SHP77 (cell line): Measurements from ENCODE around the gene ATP6V1B1.
A peak's percentile ranks its signal among the peaks of the same experiment; 100 is the strongest.

Source experiments
- DNase-seq, 2 experiments: peaks; one replicate each; lab custom pipeline; 2025; lab: John Stamatoyannopoulos, UW

Gene ATP6V1B1

GRCh38 chr2:70966681-70967080, 31.0 kb downstream of the ATP6V1B1 start:
- DNase-seq: no peak

- DNase-seq: no peak
Measured at GRCh38 chr2:70967189-70967588, 31.5 kb downstream of the ATP6V1B1 start.

- no peak for DNase-seq
Measured at GRCh38 chr2:70974592-70974991, 38.9 kb downstream of the ATP6V1B1 start.

GRCh38 chr2:70975237-70975636, 39.5 kb downstream of the ATP6V1B1 start:
- DNase-seq: no peak

- DNase-seq: no peak
Measured at GRCh38 chr2:70977605-70978205, 42.0 kb downstream of the ATP6V1B1 start.

- peak in 1 of 2 experiments; percentile 28 for DNase-seq
Measured at GRCh38 chr2:70978341-70979179, 42.9 kb downstream of the ATP6V1B1 start, which contains the start of gene ANKRD53. ANKRD53 (plus strand) TSS chr2:70978630; CDS start chr2:70978646, 16 bp downstream.

- DNase-seq: no peak
Measured at GRCh38 chr2:70979180-70979488, 43.4 kb downstream of the ATP6V1B1 start.

- no peak for DNase-seq
Measured at GRCh38 chr2:70979626-70980025, 43.9 kb downstream of the ATP6V1B1 start.

- DNase-seq: no peak
Measured at GRCh38 chr2:70981421-70981820, 45.7 kb downstream of the ATP6V1B1 start.

- DNase-seq: no peak
Measured at GRCh38 chr2:70981866-70982810, 46.4 kb downstream of the ATP6V1B1 start.

GRCh38 chr2:70982971-70983370, 47.3 kb downstream of the ATP6V1B1 start:
- DNase-seq: no peak

- no peak for DNase-seq
Measured at GRCh38 chr2:70983506-70984227, 48.0 kb downstream of the ATP6V1B1 start.

- no peak for DNase-seq
Measured at GRCh38 chr2:70984228-70984575, 48.5 kb downstream of the ATP6V1B1 start.

GRCh38 chr2:70984576-70985282, 49.0 kb downstream of the ATP6V1B1 start:
- DNase-seq: no peak

GRCh38 chr2:70985283-70985688, 49.6 kb downstream of the ATP6V1B1 start:
- DNase-seq: no peak

GRCh38 chr2:70985956-70986355, 50.3 kb downstream of the ATP6V1B1 start:
- no peak for DNase-seq

- DNase-seq: no peak
Measured at GRCh38 chr2:70986499-70987189, 50.9 kb downstream of the ATP6V1B1 start.

- no peak for DNase-seq
Measured at GRCh38 chr2:70987386-70987785, 51.7 kb downstream of the ATP6V1B1 start.

- no peak for DNase-seq
Measured at GRCh38 chr2:70988151-70988550, 52.5 kb downstream of the ATP6V1B1 start.
